PC-9 (cell line): Measurements from ENCODE around the gene PIN1. TPM values are rescaled to one million over a fixed set of nuclear protein-coding genes. Genes with fewer than 3 reads are reported as not detected.

Experiments used
- BruUV-seq: library from RNA; stranded (reverse); fragments of 400-500 nt; replicated peaks from 2 replicates; lab custom pipeline; 2021; lab: Mats Ljungman, UMichigan
- CTCF ChIA-PET: fragments of 300-600 bp; sonication (Branson Sonifier 250); formaldehyde crosslinking; loops from one replicate; lab custom pipeline; 2022; ENCODE audit warnings: antibody characterized with exemption; lab: Charles Lee
- POLR2A ChIA-PET: fragments of 300-600 bp; sonication (Branson Sonifier 250); formaldehyde crosslinking; loops from one replicate; lab custom pipeline; 2022; ENCODE audit warnings: antibody characterized with exemption; ENCODE audit not compliant: unreplicated experiment; lab: Charles Lee
- DNase-seq, 2 experiments: peaks; one replicate each; pipeline versions ENCODE4 v3.0.0 to v3.0.0-alpha.2; 2015 to 2022; ENCODE audit warnings: mixed read lengths in 1 of 2
- H2AFZ ChIP-seq: fragments of 200-600 bp; sonication (generic); 2 replicates; pipeline ENCODE4 v1.8.1; 2017; ENCODE audit warnings: antibody characterized with exemption
- H3F3A ChIP-seq: fragments of 200-600 bp; sonication (generic); 2 replicates; pipeline ENCODE4 v1.8.1; 2017; ENCODE audit warnings: antibody characterized with exemption, mild to moderate bottlenecking, low read depth; ENCODE audit not compliant: insufficient read depth
- H3K27ac ChIP-seq: fragments of 200-600 bp; sonication (generic); 2 replicates; pipeline ENCODE4 v1.6.1; 2016; ENCODE audit warnings: mixed run types
- H3K27me3 ChIP-seq: fragments of 200-600 bp; sonication (generic); 2 replicates; pipeline ENCODE4 v1.6.1; 2016; ENCODE audit warnings: low read depth, mixed run types; ENCODE audit not compliant: insufficient read depth
- H3K36me3 ChIP-seq: fragments of 200-600 bp; sonication (generic); 2 replicates; pipeline ENCODE4 v1.6.1; 2016; ENCODE audit warnings: low read depth, mixed run types
- H3K4me1 ChIP-seq: fragments of 200-600 bp; sonication (generic); replicated peaks from 2 replicates; pipeline ENCODE4 v1.6.1; 2016; ENCODE audit warnings: mixed run types; ENCODE audit not compliant: insufficient read depth
- H3K4me2 ChIP-seq: fragments of 200-600 bp; sonication (generic); 2 replicates; pipeline ENCODE4 v1.6.1; 2017; ENCODE audit warnings: mixed run types
- H3K4me3 ChIP-seq: fragments of 200-600 bp; sonication (generic); 2 replicates; pipeline ENCODE4 v1.6.1; 2016; ENCODE audit warnings: mixed run types
- H3K79me2 ChIP-seq: fragments of 200-600 bp; sonication (generic); 2 replicates; pipeline ENCODE4 v1.6.1; 2017; ENCODE audit warnings: low read depth, mixed run types
- H3K9me2 ChIP-seq: fragments of 200-600 bp; sonication (generic); 2 replicates; pipeline ENCODE4 v1.8.1; 2017; ENCODE audit warnings: mild to moderate bottlenecking; ENCODE audit not compliant: insufficient read depth
- H3K9me3 ChIP-seq: fragments of 200-600 bp; sonication (generic); 2 replicates; pipeline ENCODE4 v1.8.1; 2016; ENCODE audit warnings: low read depth; ENCODE audit not compliant: insufficient read depth
- H4K20me1 ChIP-seq: fragments of 200-600 bp; sonication (generic); 2 replicates; pipeline ENCODE4 v1.8.1; 2017; ENCODE audit not compliant: insufficient read depth
- EZH2 ChIP-seq: fragments of 200-600 bp; sonication (generic); IDR thresholded peaks from 2 replicates; pipeline ENCODE4 v1.8.0; 2017; ENCODE audit warnings: antibody characterized with exemption, low read depth
- intact Hi-C: fragments of 100-400 bp; cut with micrococcal nuclease; formaldehyde crosslinking; loops from one replicate; pipeline ENCODE4 v1.10.0; 2022; ENCODE audit not compliant: unreplicated experiment
- total RNA-seq: library from RNA; stranded (reverse); gene quantifications from 2 replicates; pipeline ENCODE4 v1.2.3, GENCODE V29; 2021
- TF ChIP-seq, protein P1 (sequence below): fragments of 200-600 bp; sonication (generic); conservative IDR thresholded peaks from 2 replicates; pipeline ENCODE4 v1.6.1; 2017; ENCODE audit warnings: mixed run types, antibody characterized with exemption, mild to moderate bottlenecking, moderate library complexity

The PIN1 gene
- total RNA-seq, 1 experiment from 2014 or later, result 74.1 TPM

DNA sequence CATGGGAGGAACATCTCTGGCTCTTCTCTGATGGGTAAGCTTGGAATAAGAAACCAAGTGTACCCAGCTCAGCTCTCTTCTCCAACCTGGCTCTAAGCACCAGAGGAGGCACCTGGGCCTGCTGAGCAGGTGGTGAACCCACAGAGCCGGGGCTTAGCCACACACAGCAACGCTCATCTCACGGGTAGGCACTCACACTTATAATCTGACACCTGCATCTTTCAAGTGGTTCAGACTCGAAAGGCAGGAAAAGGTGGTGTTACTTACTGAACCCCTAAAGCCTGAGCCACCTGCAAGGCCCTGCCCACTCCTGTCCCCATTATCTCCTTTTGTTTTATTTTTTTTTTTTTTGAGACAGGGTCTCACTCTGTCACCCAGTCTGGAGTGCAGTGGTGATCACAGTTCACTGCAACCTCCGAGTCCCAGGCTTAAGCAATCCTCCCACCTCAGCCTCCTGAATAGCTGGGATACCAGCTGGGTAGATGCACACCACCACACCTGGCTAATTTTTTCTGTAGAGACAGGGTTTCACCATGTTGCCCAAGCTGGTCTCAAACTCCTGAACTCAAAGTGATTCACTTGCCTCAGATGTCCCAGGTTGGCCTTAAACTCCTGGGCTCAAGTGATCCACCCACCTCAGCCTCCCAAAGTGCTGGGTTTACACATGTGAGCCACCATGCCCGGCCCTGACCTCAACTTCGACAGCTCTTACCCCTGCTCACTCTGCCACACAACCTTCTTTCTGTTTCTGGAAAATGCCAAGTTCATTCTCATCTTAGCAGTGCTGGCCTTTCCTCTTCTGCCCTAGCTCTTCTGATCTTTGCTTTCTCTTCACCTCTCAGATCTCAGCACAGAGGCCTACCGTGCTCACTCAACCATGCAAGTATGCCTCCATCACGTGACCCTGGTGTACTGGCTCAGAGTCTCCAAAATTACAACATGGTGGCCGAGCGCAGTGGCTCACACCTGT is 26.0 kb upstream of the PIN1 start:
- no peaks in the 10 kb centered on the region for H3K4me1 ChIP-seq
- 0 out of 2 replicates have a peak, but pooled peaks cover 3% of the 10 kb centered on the region for H3K79me2 ChIP-seq
- H3K36me3 ChIP-seq, result peaks cover 17% of the 10 kb centered on the region
- TF ChIP-seq EZH2, result no peak
- TF ChIP-seq, protein P1, sequence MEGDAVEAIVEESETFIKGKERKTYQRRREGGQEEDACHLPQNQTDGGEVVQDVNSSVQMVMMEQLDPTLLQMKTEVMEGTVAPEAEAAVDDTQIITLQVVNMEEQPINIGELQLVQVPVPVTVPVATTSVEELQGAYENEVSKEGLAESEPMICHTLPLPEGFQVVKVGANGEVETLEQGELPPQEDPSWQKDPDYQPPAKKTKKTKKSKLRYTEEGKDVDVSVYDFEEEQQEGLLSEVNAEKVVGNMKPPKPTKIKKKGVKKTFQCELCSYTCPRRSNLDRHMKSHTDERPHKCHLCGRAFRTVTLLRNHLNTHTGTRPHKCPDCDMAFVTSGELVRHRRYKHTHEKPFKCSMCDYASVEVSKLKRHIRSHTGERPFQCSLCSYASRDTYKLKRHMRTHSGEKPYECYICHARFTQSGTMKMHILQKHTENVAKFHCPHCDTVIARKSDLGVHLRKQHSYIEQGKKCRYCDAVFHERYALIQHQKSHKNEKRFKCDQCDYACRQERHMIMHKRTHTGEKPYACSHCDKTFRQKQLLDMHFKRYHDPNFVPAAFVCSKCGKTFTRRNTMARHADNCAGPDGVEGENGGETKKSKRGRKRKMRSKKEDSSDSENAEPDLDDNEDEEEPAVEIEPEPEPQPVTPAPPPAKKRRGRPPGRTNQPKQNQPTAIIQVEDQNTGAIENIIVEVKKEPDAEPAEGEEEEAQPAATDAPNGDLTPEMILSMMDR, result no peak
- no peaks in the 10 kb centered on the region for H3K9me3 ChIP-seq
- DNase-seq, result no peak
- H3K27ac ChIP-seq, result no peak overlapping the region
- peaks cover 8% of the 10 kb centered on the region; the same call in 1 of the 2 replicates for H3F3A ChIP-seq
- no peaks in the 10 kb centered on the region for H3K27me3 ChIP-seq
- no peak overlapping the region for H3K4me2 ChIP-seq
- H4K20me1 ChIP-seq, result peaks cover 4% of the 10 kb centered on the region; the same call in 1 of the 2 replicates
- intact Hi-C loops, result no loop called here
- BruUV-seq, result no TSS peak
- no peak overlapping the region for H3K4me3 ChIP-seq
- H2AFZ ChIP-seq, result no peak overlapping the region
- ChIA-PET CTCF (interaction anchor here (0.7 kb wide), 1 partner anchor 371 kb away, joined by 3 read pairs; no protein-coding TSS in a partner anchor), POLR2A (no interaction called here)
- H3K9me2 ChIP-seq, result no peaks in the 10 kb centered on the region

- Histone ChIP-seq H3F3A (peaks cover 8% of the 10 kb centered on the region; the same call in 1 of the 2 replicates), H3K27ac (no peak overlapping the region), H2AFZ (no peak overlapping the region), H3K27me3 (no peaks in the 10 kb centered on the region), H3K79me2 (peaks cover 15% of the 10 kb centered on the region), H3K4me2 (no peak overlapping the region), H3K4me3 (no peak overlapping the region), H4K20me1 (peaks cover 4% of the 10 kb centered on the region; the same call in 1 of the 2 replicates), H3K4me1 (no peaks in the 10 kb centered on the region), H3K9me3 (no peaks in the 10 kb centered on the region), H3K9me2 (no peaks in the 10 kb centered on the region), H3K36me3 (peaks cover 17% of the 10 kb centered on the region)
- BruUV-seq, result no TSS peak
- no peak for DNase-seq
- CTCF ChIA-PET, result no interaction called here
- intact Hi-C loops, result no loop called here
- TF ChIP-seq EZH2, result no peak
- TF ChIP-seq, protein P1, result no peak
- POLR2A ChIA-PET, result no interaction called here
Observed at GRCh38 chr19:9811139-9811538, 24.0 kb upstream of the PIN1 start.

DNA sequence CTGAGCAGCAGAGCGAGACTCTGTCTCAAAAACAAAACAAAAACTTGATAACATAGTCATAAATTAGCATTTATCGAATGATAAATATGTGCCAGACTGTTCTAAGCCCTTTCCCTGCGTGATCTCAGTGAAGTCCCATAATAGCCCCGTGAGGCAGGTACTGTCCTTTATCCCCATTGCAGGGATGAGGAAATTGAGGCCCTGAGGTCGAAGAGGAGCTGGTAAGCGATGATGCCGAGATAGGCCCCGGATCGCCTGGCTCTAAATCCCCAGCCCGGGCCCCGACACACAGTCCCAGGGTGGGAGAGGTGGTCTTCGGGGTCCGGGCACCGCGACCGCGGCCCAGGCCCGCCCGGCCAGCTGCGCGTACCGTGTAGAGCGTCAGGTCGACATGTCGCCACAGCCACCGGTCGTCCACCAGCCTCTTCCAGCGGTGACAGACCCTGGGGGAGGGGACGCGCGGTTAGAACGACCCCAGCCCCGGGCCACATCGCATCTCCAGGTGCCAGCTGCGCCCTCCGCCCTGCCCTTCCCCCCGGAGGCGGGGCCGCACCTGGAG is 16.9 kb upstream of the PIN1 start:
- peak overlapping the region; percentile 82 for H3K27ac ChIP-seq
- H3K27me3 ChIP-seq, result no peaks in the 10 kb centered on the region
- TF ChIP-seq, protein P1, result no peak
- no peak for TF ChIP-seq EZH2
- peak overlapping the region; percentile 83 for H3K4me2 ChIP-seq
- no peaks in the 10 kb centered on the region for H3K9me2 ChIP-seq
- H2AFZ ChIP-seq, result peak overlapping the region; percentile 95
- no peaks in the 10 kb centered on the region for H3K9me3 ChIP-seq
- no peak for DNase-seq
- H3K4me1 ChIP-seq, result peaks cover 15% of the 10 kb centered on the region
- ChIA-PET POLR2A (interaction anchor here (0.6 to 0.7 kb wide), 6 partner anchors 9 to 1367 kb away, joined by 3 to 27 read pairs (median 12); partner anchors contain the start of genes PIN1 and ZNF846), CTCF (interaction anchor here (0.6 kb wide), 1 partner anchor 279 kb away, joined by 3 read pairs; no protein-coding TSS in a partner anchor)
- peak overlapping the region; percentile 93 for H3K4me3 ChIP-seq
- intact Hi-C loops, result loop anchor here (2.0 kb wide), 1 partner anchor 33 kb away; no protein-coding TSS in a partner anchor
- peaks cover 38% of the 10 kb centered on the region for H3K79me2 ChIP-seq
- no peaks in the 10 kb centered on the region for H4K20me1 ChIP-seq
- TSS peak; percentile 31 for BruUV-seq
- peaks cover 16% of the 10 kb centered on the region; the same call in 1 of the 2 replicates for H3K36me3 ChIP-seq
- peaks cover 7% of the 10 kb centered on the region; the same call in 1 of the 2 replicates for H3F3A ChIP-seq
